GM19025 (cell line): ENCODE measurements around the gene MMEL1.
"Not testable (repeated sequence)": the region's sequence is repeated elsewhere in the genome, so short reads cannot be mapped to it uniquely, and the experiment has no call there.

Experiments
- ATAC-seq: cut with Tn5 transposase; IDR thresholded peaks from one replicate; pipeline ENCODE4 v1.9.1; 2021; ENCODE audit warnings: mild to moderate bottlenecking, low read depth, moderate library complexity; ENCODE audit not compliant: unreplicated experiment

Gene MMEL1

DNA sequence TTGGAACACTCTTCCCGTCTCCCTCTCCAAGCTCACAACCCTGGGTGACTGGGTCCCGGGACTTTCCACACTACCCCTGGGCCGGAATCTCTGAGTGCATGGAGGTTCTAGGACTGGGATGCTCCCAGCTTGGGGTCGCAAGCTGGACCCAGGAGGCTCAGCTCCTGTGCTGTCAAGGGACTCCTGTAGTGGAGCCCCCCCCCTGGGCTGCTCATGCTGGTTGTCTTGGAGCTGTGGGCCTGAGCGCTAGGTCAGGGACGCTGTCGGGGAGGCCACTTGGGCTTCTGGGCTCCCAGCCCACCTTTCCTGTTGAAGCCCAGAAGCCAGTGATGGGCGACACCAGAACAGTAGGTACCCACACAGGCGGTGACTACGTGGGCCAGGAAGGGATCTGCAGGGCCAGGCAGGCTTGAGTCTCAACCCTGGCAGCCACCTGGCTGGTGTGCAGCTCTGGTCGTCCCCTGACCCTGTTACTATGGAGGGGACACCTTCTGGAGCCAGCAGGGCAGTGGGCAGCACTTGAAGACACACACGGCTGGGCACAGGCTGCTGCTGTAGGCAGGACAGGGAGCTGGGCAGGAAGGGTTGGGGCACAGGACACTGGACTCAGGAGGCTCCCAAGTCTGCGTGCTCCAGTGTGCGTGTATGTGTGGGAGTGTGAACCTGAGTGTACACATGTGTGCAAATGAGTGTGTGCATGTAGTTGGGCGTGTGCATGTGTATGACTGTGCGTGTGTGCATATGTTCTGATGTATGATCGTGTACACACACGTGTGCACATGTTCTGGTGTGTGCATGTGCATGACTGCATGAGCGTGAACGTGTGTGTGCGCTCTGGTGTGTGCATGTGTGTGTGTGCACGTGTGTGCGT is 3.0 kb downstream of the MMEL1 start:
- ATAC-seq, result no peak

GRCh38 chr1:2628933-2629626 is 3.7 kb downstream of the MMEL1 start:
- no peak for ATAC-seq

- no peak for ATAC-seq
These were observed 4.5 kb downstream of the MMEL1 start for GRCh38 chr1:2628191-2628932.

GRCh38 chr1:2627746-2628145 is 5.1 kb downstream of the MMEL1 start:
- ATAC-seq, result no peak

DNA sequence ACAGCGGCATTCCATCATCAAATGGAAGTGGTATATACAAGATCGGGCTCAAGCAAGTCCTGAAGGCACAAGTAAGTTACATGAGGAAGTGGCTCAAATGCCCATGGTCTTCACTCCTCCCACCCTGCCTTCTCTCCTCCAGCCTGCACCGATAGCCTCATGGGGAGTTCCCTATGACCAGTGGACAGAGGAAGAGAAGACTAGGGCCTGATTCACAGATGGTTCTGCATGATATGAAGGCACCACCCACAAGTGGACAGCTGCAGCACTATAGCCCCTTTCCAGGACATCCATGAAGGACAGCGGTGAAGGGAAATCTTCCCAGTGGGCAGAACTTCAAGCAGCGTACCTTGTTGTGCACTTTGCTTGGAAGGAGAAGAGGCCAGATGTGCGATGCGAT is 7.1 kb downstream of the MMEL1 start:
- ATAC-seq, result not testable (repeated sequence)

GRCh38 chr1:2625311-2625710 is 7.5 kb downstream of the MMEL1 start:
- ATAC-seq, result no peak

GRCh38 chr1:2624735-2625300 is 8.0 kb downstream of the MMEL1 start:
- ATAC-seq, result no peak

- ATAC-seq, result no peak
These were observed 9.1 kb downstream of the MMEL1 start for GRCh38 chr1:2623571-2624337.

GRCh38 chr1:2617971-2618470 is 14.8 kb downstream of the MMEL1 start:
- ATAC-seq, result no peak

- ATAC-seq, result no peak
These were observed 18.7 kb downstream of the MMEL1 start for GRCh38 chr1:2614145-2614544.

- ATAC-seq, result no peak
These were observed 20.0 kb downstream of the MMEL1 start for GRCh38 chr1:2612591-2613365.

GRCh38 chr1:2611621-2612437 is 21.0 kb downstream of the MMEL1 start:
- no peak for ATAC-seq

DNA sequence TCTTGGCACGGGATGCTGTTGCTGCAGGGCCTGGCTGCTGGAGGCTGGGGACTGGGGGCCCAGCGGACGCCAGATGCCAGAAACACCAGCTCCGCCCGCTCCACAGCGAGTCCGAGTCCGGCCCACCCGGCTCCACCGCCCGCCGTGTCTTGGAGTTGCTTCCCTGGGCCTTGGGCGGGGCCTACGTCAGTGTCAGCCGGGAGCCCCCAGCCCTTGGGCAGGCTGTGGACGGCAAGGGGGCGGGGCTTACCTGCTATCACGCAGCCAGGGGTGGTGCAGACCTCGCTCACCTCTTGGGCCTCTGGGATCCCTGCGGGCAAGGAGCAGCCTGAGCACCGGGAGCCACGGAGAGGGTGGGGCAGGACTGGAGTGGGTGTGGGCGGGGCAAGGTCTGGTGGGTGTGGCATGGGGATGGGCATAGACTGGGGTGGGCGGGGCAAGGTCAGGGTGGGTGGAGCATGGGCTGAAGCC is 21.8 kb downstream of the MMEL1 start:
- no peak for ATAC-seq

GRCh38 chr1:2610036-2610959 is 22.5 kb downstream of the MMEL1 start:
- ATAC-seq, result no peak

GRCh38 chr1:2609319-2610035 is 23.3 kb downstream of the MMEL1 start:
- ATAC-seq, result no peak

GRCh38 chr1:2607641-2608091 is 25.1 kb downstream of the MMEL1 start:
- no peak for ATAC-seq
